ENCODE measurements around the gene ST6GAL1. TPM values are rescaled to one million over a fixed set of nuclear protein-coding genes. Genes with fewer than 3 reads are reported as not detected.
A peak's percentile ranks its signal among the peaks of the same experiment; 100 is the strongest.

Gene ST6GAL1
- total RNA-seq, 4 donors from 2014 or later = 18.0 to 32.2 (median 20.9) TPM

DNA sequence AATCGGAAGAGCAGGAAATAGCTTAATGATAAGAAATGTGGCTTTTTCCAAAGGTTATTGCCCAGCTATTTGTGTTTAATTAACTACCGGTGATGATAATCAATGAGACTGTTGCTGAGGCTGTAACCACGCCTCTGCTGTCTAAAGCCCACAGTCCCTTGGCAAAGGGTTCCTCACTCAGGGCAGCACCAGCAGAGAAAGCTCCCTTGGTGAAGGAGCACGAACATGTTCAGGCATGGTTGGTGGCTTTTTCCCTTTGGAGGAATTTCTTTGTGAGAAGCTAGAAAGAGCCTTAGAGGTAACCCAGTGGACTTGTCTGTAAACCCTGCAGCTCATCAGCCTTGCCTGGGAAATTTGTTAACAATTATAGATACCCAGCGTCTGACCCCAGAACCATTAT is 7.5 kb upstream of the ST6GAL1 start:
- Histone ChIP-seq H3K9me3 (no peaks in the 10 kb centered on the region), H3K4me1 (no peaks in the 10 kb centered on the region), H3K27me3 (no peaks in the 10 kb centered on the region), H3K27ac (no peak overlapping the region), H3K36me3 (no peaks in the 10 kb centered on the region), H3K4me3 (no peak overlapping the region)
- no peak for ATAC-seq
- WGBS, 2 donors (ENCODE audit: low coverage in 1 of 2) = 80% methylated on average over 4 of the region's 5 CpGs; no CpG with 5 or more reads in 1 of the 2 donors
- TF ChIP-seq POLR2AphosphoS5 (IDR thresholded peaks at IDR 0.05) = no peak
- TF ChIP-seq POLR2A (IDR thresholded peaks at IDR 0.05) = no peak
- TF ChIP-seq, protein P1, sequence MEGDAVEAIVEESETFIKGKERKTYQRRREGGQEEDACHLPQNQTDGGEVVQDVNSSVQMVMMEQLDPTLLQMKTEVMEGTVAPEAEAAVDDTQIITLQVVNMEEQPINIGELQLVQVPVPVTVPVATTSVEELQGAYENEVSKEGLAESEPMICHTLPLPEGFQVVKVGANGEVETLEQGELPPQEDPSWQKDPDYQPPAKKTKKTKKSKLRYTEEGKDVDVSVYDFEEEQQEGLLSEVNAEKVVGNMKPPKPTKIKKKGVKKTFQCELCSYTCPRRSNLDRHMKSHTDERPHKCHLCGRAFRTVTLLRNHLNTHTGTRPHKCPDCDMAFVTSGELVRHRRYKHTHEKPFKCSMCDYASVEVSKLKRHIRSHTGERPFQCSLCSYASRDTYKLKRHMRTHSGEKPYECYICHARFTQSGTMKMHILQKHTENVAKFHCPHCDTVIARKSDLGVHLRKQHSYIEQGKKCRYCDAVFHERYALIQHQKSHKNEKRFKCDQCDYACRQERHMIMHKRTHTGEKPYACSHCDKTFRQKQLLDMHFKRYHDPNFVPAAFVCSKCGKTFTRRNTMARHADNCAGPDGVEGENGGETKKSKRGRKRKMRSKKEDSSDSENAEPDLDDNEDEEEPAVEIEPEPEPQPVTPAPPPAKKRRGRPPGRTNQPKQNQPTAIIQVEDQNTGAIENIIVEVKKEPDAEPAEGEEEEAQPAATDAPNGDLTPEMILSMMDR (IDR thresholded peaks at IDR 0.05) = no peak
- no peak for TF ChIP-seq EP300 (IDR thresholded peaks at IDR 0.05)

DNA sequence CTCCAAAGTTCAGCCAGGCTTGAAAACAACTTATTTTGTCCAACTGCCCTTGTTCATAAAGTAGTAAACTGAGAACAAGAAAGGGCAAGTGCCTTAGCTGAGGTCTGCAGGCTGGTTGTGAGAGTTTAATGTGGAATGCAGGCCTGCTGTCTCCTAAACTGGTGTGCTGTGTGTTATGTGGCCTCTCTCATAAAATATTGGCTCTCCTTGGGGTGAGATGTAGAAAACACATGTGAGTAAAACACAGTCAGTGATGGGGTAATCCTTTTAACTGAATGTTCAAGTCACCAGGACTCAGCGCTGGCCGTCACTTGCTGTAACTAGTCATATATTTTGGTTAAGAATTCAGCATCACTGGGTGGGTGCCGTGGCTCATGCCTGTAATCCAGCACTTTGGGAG is 7.1 kb upstream of the ST6GAL1 start:
- 100% methylated on average over 3 of the region's 3 CpGs; no CpG with 5 or more reads in 1 of the 2 donors for WGBS, 2 donors (ENCODE audit: low coverage in 1 of 2)
- Histone ChIP-seq H3K27ac (no peak overlapping the region), H3K9me3 (no peaks in the 10 kb centered on the region), H3K4me3 (no peak overlapping the region), H3K4me1 (no peaks in the 10 kb centered on the region), H3K36me3 (no peaks in the 10 kb centered on the region), H3K27me3 (no peaks in the 10 kb centered on the region)
- no peak for ATAC-seq
- TF ChIP-seq, protein P1 (IDR thresholded peaks at IDR 0.05) = no peak
- no peak for TF ChIP-seq POLR2AphosphoS5 (IDR thresholded peaks at IDR 0.05)
- TF ChIP-seq EP300 (IDR thresholded peaks at IDR 0.05) = no peak
- no peak for TF ChIP-seq POLR2A (IDR thresholded peaks at IDR 0.05)

DNA sequence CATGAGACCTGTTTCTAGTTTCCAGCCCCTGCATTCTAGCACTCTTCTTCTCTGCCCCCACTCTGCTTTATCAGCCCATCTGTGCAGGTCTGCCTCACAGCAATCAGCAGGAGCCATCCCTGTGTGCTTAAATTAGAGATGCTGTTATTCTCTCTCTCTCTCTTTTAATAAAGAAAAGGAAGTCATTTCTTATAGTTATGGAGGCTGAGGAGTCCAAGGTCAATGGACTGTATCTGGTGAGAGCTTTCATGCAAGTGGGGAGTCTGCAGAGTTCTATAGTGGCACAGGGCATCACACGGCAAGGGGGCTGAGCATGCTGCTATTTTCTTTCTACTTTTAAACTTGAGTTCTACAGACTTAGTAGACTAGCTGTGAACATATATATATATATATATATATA is 4.5 kb upstream of the ST6GAL1 start:
- ATAC-seq = no peak
- no peak for TF ChIP-seq EP300 (IDR thresholded peaks at IDR 0.05)
- TF ChIP-seq POLR2A (IDR thresholded peaks at IDR 0.05) = no peak
- no peak for TF ChIP-seq POLR2AphosphoS5 (IDR thresholded peaks at IDR 0.05)
- TF ChIP-seq, protein P1 (IDR thresholded peaks at IDR 0.05) = no peak
- Histone ChIP-seq H3K36me3 (no peaks in the 10 kb centered on the region), H3K27ac (no peak overlapping the region), H3K27me3 (peaks cover 14% of the 10 kb centered on the region), H3K4me3 (no peak overlapping the region), H3K9me3 (no peaks in the 10 kb centered on the region), H3K4me1 (peaks cover 0 to 13% (median 7%) of the 10 kb centered on the region in 3 donors)
- WGBS, 2 donors (ENCODE audit: low coverage in 1 of 2) = 86 to 92% methylated on average over 1 of the region's 1 CpG

DNA sequence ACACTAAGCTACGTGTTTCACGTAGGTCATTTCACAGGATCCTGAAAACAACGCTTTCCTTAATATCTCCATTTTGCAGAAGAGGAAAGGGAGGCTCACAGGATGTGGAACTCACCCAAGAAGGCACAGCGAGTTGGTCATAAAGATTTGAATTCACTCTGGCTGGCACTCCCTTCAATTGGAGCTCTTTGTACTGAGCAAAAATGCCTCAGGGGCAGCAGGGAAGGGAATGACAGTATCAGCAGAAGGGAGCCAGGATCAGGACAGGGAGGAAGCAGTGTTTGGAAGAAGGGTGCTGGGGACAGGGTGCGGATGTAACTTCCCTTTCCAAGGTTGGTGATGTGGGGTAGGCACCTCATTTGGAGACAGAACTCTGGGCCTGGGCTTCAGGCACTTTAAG is 1.1 kb upstream of the ST6GAL1 start:
- TF ChIP-seq POLR2AphosphoS5 (IDR thresholded peaks at IDR 0.05) (no peak), EP300 (IDR thresholded peaks at IDR 0.05) (no peak), POLR2A (IDR thresholded peaks at IDR 0.05) (no peak)
- TF ChIP-seq, protein P1 (IDR thresholded peaks at IDR 0.05) = no peak
- Histone ChIP-seq H3K36me3 (no peaks in the 10 kb centered on the region), H3K4me3 (no peak overlapping the region), H3K27me3 (peaks cover 27% of the 10 kb centered on the region), H3K9me3 (no peaks in the 10 kb centered on the region), H3K4me1 (peaks cover 0 to 44% (median 7%) of the 10 kb centered on the region in 3 donors), H3K27ac (peak overlapping the region in 1 of 4 donors; percentile 79)
- no peak for ATAC-seq
- WGBS, 2 donors (ENCODE audit: low coverage in 1 of 2) = 80 to 82% methylated on average over 2 to 4 of the region's 5 CpGs

DNA sequence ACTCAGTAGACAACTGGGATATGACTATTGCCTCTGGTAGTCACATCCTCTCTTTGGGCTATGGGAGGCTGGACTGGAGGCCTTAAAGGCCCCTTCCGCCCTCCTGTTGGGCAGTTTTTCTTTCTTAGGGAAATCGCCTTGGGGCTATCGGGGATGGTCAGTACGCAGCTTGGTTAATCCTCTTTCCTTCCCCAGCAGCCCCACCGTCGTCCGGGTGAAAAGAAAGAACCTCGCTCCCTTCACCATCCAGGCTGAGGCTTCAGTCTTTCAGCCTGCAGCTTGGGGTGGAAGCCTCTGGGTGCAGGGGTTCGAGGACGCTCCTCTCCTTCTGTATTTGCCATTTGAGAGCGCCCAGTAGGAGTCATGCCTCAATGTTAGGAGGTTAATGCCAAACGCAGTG is 641 bp upstream of the ST6GAL1 start:
- peaks cover 27% of the 10 kb centered on the region for H3K27me3 ChIP-seq
- no peaks in the 10 kb centered on the region for H3K36me3 ChIP-seq
- no CpG with 5 or more reads among the region's 12 CpGs for WGBS, 2 donors (ENCODE audit: low coverage in 1 of 2)
- ATAC-seq = no peak
- H3K27ac ChIP-seq = peak overlapping the region in 3 of 4 donors; percentile 77 to 81 (median 79)
- peaks cover 0 to 47% (median 7%) of the 10 kb centered on the region in 3 donors for H3K4me1 ChIP-seq
- TF ChIP-seq, protein P1 (IDR thresholded peaks at IDR 0.05) = no peak
- TF ChIP-seq EP300 (IDR thresholded peaks at IDR 0.05) (no peak), POLR2AphosphoS5 (IDR thresholded peaks at IDR 0.05) (no peak), POLR2A (IDR thresholded peaks at IDR 0.05) (no peak)
- peak overlapping the region in 1 of 2 donors; percentile 72 for H3K4me3 ChIP-seq
- H3K9me3 ChIP-seq = no peaks in the 10 kb centered on the region

Measured in gastroesophageal sphincter (tissue), 4 donors.